Stimulated activated CD8-positive, alpha-beta memory T cell treated with anti-CD3 and anti-CD28 coated beads, Interleukin-15, amount 100 ng/mL, for 24 hours (primary cell): ENCODE measurements around the gene PAX8.
A peak's percentile ranks its signal among the peaks of the same experiment; 100 is the strongest.

Experiments
- DNase-seq: peaks from one replicate; pipeline ENCODE4 v3.0.0-alpha.2; 2020; ENCODE audit warnings: low read depth

The PAX8 gene

GRCh38 chr2:113264713-113265403, 13.9 kb downstream of the PAX8 start:
- no peak for DNase-seq

- no peak for DNase-seq
These were observed 15.2 kb downstream of the PAX8 start for GRCh38 chr2:113263546-113263945.

- no peak for DNase-seq
These were observed 17.7 kb downstream of the PAX8 start for GRCh38 chr2:113260991-113261390.

- no peak for DNase-seq
These were observed 20.1 kb downstream of the PAX8 start for GRCh38 chr2:113258471-113259147.

GRCh38 chr2:113257516-113258264, 21.0 kb downstream of the PAX8 start:
- DNase-seq, result no peak

- DNase-seq, result no peak
These were observed 23.3 kb downstream of the PAX8 start for GRCh38 chr2:113255140-113256070.

GRCh38 chr2:113253453-113253852, 25.3 kb downstream of the PAX8 start:
- DNase-seq, result no peak

GRCh38 chr2:113252047-113252590, 26.6 kb downstream of the PAX8 start:
- DNase-seq, result no peak

GRCh38 chr2:113251118-113251517, 27.6 kb downstream of the PAX8 start:
- no peak for DNase-seq

GRCh38 chr2:113248997-113249770, 29.5 kb downstream of the PAX8 start:
- peak; percentile 50 for DNase-seq

- DNase-seq, result no peak
These were observed 32.1 kb downstream of the PAX8 start for GRCh38 chr2:113246606-113247005.

GRCh38 chr2:113245276-113245711, 33.4 kb downstream of the PAX8 start:
- DNase-seq, result no peak

- no peak for DNase-seq
These were observed 36.4 kb downstream of the PAX8 start for GRCh38 chr2:113242327-113242726.

GRCh38 chr2:113240915-113241911, 37.5 kb downstream of the PAX8 start:
- DNase-seq, result no peak

- no peak for DNase-seq
These were observed 38.4 kb downstream of the PAX8 start for GRCh38 chr2:113240150-113240914.

GRCh38 chr2:113238871-113239839, 39.6 kb downstream of the PAX8 start:
- no peak for DNase-seq

GRCh38 chr2:113237604-113238160, 41.0 kb downstream of the PAX8 start:
- no peak for DNase-seq
